NCI-H1694 (cell line): Measurements from ENCODE around the gene COP1.

ENCODE experiments used
- DNase-seq: peaks from one replicate; lab custom pipeline; 2025; lab: John Stamatoyannopoulos, UW

The COP1 gene

DNA sequence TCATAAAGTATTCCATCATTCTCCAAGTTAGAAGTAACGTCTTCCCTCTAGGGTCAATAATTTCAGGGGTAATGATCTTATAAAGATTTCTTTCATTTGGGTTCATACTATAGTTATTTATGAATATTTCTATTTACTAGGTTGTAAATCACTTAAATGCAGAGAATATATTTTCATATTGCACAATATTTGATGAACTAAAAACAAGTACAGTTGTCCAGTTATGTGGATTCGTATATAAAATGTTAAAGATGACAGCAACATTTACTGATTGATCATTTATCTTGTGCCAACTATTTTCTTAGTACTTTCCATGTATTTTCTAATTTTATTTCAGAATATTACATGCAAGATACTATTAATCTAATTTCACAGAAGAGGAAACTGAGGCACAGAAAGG lies 243.3 kb downstream of the COP1 start:
- DNase-seq: no peak

- DNase-seq: no peak
These were observed 246.9 kb downstream of the COP1 start for GRCh38 chr1:175960169-175960568.

GRCh38 chr1:175951627-175952026 lies 255.5 kb downstream of the COP1 start:
- no peak for DNase-seq

- no peak for DNase-seq
These were observed 259.3 kb downstream of the COP1 start for GRCh38 chr1:175947771-175948170.

- no peak for DNase-seq
These were observed 262.5 kb downstream of the COP1 start for GRCh38 chr1:175944591-175944990.

GRCh38 chr1:175941164-175941563 lies 265.9 kb downstream of the COP1 start:
- no peak for DNase-seq

GRCh38 chr1:175936736-175937135 lies 270.4 kb downstream of the COP1 start:
- no peak for DNase-seq

- DNase-seq: no peak
These were observed 271.4 kb downstream of the COP1 start for GRCh38 chr1:175935566-175936115.

GRCh38 chr1:175935166-175935565 lies 271.9 kb downstream of the COP1 start:
- DNase-seq: no peak

DNA sequence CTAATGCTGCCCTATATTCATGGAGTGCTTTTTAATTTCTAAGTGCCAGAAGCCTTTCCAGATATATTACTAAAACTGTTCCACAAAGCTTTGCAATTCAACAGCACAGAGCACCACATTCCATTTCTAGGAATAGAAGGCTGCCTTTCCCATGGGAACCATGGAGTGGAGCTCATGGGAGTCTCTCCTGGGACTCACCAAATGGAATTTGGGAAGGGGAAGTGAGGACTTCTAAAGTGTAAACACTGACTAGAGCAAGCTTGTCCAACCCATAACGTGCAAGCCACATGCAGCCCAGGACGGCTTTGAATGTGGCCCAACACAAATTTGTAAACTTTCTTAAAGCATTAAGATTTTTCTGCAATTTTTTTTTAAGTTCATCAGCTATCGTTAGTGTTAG lies 273.3 kb downstream of the COP1 start:
- DNase-seq: no peak

DNA sequence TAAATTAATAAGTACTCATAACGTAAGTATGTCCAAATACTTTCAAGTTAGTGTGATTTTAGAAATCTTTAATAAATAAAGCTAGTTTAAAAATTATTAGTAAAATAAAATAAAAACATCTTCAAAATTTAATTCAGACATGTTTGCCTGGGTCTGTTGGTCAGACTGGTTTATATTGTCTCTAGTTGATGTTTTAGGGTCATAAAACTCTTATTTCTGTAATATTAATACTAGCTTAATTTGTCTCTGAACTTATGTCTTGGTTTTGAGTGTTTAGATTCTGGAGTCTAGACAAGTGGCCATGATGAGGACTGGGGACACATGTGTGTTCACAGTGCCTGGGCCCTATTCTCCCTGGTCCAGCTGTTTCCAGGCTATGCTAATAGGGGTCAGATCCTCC lies 279.1 kb downstream of the COP1 start:
- DNase-seq: no peak

DNA sequence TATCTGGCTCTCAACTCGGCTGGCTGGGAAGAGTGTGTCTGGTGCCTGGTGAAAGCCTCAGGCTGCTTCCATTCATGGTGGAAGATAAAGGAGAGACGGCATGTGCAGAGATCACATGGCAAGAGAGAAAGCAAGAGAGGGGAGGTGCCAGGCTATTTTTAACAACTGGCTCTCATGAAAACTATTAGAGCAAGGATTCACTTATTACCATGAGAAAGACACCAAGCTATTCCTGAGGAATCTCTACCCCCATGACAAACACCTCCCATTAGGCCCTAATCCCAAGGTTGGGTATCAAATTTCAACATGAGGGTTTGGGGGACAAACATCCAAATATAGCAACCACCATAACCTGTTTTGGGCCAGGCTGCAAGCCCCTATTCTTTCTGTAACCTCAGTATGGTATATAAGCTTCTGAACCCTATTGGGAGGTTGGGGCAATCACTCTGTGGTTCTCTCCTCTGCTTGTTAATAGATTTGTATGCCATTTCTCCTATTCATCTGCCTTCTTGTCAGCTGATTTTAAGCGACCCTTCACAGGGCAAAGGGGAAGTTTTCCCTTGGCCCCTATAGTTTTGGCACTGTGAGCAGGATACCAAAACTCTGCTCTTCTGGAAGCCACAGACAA lies 284.7 kb downstream of the COP1 start:
- DNase-seq: no peak

DNA sequence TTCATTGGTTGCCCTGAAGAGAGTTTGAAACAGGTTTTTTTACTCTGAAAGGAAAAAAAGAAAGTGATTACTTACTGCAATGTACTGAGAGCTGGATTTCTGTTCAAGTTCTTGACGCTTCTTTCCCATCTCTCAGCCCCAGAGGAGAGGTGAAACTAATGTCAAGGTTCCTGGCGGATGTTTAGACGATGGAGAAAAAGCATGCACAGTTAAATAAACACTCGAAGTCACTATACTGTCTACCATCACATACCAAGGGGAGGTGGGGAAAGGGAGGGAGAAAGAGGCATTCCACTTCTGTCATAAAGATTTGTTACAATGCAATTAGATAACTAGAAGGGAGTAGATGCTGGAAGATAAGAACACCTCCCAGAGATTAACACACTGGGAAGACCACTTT lies 286.7 kb downstream of the COP1 start:
- DNase-seq: no peak

DNA sequence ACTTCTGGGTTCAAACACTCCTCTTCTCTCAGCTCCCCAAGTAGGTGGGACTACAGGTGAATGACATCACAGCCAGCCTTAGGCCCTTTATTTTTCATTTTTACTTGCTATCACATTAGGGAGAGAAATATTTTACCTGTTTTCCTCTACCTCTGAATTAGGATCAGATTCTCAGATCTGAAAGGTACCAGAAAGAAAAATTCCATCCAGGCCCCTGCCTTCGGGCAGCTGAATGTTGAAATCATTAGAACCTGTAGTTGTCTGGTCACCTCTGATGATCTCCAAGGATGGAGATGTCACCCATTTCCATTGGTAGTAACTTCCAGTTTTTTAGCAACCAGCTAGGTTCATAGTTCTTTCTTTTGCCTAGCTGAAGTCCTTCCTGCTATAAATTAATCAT lies 288.1 kb downstream of the COP1 start:
- no peak for DNase-seq

- DNase-seq: no peak
These were observed 288.7 kb downstream of the COP1 start for GRCh38 chr1:175918364-175918801.

DNA sequence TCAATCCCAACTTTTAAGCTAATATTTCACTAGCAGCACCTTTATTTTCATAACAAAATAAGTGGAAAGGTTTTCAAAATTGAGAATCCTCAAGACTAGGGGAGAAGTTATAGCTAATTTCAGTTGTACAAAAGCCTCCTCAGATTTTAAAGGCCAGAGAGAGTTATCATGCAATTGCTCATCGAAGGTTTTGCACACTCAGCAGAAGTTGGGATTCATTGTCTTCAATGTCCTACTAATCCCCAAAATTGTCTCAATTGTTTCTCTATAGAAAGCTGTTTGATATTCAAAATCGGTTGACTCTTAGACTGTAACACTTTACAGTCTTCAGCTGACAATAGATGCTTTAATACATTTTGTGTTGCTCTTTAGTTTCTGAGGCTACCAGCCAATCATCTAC lies 293.0 kb downstream of the COP1 start:
- DNase-seq: no peak

DNA sequence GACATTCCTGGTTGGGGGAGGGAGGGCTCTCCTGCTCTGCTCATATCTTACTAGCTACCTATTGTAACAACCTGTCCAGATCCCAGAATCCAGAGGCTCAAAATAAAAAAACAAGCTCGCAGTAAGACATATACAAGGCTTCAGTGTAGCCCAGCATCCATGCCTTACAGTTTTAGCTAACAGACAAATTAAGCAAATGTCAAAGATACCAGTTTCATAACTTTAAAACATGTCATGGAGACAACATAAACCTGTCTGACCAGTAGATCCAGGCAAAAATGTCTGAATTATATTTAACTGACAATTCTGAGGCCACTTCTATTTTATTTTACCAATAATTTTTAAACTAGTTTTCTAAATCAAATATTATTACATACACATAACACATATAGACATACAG lies 295.9 kb downstream of the COP1 start:
- DNase-seq: no peak

- no peak for DNase-seq
These were observed 300.7 kb downstream of the COP1 start for GRCh38 chr1:175906370-175906769.

- DNase-seq: no peak
These were observed 302.3 kb downstream of the COP1 start for GRCh38 chr1:175904808-175905207.

DNA sequence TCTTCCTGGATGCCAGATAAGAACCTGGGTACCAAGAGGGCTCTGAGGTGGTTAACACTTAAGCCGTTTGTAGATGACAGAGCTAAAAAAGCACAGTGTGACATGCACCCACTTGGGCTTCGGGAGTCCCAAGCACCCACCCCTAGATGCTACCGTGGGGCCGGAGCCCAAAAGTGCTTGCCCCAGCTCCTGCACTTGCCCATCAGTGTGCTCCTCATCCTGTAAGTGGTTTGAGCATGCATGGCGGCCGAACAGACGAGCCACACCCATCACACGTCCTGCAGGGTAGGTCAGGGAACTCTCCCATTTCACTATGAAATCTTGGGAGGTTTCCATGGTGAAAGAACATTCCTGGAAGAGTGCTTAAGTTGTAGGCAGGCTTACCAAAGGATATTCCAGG lies 304.8 kb downstream of the COP1 start:
- no peak for DNase-seq

GRCh38 chr1:175901076-175901836 lies 305.8 kb downstream of the COP1 start:
- no peak for DNase-seq

GRCh38 chr1:175900171-175900570 lies 306.9 kb downstream of the COP1 start:
- DNase-seq: no peak

DNA sequence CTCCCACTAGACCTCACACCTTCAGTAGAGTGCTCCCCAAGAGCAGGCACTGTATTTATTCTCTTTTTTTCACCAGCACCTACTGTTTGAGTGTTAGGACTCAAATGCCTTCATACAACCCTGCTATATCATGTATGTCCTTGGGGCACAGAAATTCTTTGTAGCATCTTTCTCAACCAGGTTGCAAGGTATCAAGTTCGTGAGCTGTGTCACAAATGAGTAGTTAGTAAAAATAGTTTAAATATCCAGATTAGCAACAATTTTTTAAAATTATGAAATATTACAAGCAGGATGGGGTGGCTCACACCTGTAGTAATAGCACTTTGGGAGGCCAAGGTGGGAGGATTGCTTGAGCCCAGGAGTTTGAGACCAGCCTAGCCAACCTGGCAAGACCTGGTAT lies 311.1 kb downstream of the COP1 start:
- DNase-seq: no peak
